ENCODE data around the gene FAM3A. TPM values are rescaled to one million over a fixed set of nuclear protein-coding genes. Genes with fewer than 3 reads are reported as not detected.
A peak's percentile ranks its signal among the peaks of the same experiment; 100 is the strongest.

Gene FAM3A
- total RNA-seq, 4 donors from 2014 or later: 62.7 to 112 (median 72.5) TPM

- Histone ChIP-seq H3K4me1 (peaks cover 0 to 14% (median 3%) of the 10 kb centered on the region in 4 donors), H3K27me3 (no peaks in the 10 kb centered on the region), H3K36me3 (no peaks in the 10 kb centered on the region), H3K27ac (no peak overlapping the region), H3K4me3 (no peak overlapping the region), H3K9me3 (no peaks in the 10 kb centered on the region)
- in situ Hi-C loops (cut with MboI; ENCODE audit: low pct_ligation_motif_present in 1 of 4, low pct_unique_long_range_greater_than_20kb in 1 of 4, low sequenced_read_pairs in 3 of 4) (loop anchor here in 3 of 4 donors (25.0 kb wide), 3 partner anchors 127 to 1577 kb away; partner anchors contain the start of genes DNASE1L1 (in 3 of the 3), TAFAZZIN (in 3 of the 3), HCFC1 (in 1 of the 3) and TMEM187 (in 1 of the 3)), intact Hi-C loops (cut with DNase I; ENCODE audit: low total_unique reads) (no loop called here)
- no peak for TF ChIP-seq EP300 (IDR thresholded peaks at IDR 0.05; ENCODE audit: low read depth)
- TF ChIP-seq, protein P1, sequence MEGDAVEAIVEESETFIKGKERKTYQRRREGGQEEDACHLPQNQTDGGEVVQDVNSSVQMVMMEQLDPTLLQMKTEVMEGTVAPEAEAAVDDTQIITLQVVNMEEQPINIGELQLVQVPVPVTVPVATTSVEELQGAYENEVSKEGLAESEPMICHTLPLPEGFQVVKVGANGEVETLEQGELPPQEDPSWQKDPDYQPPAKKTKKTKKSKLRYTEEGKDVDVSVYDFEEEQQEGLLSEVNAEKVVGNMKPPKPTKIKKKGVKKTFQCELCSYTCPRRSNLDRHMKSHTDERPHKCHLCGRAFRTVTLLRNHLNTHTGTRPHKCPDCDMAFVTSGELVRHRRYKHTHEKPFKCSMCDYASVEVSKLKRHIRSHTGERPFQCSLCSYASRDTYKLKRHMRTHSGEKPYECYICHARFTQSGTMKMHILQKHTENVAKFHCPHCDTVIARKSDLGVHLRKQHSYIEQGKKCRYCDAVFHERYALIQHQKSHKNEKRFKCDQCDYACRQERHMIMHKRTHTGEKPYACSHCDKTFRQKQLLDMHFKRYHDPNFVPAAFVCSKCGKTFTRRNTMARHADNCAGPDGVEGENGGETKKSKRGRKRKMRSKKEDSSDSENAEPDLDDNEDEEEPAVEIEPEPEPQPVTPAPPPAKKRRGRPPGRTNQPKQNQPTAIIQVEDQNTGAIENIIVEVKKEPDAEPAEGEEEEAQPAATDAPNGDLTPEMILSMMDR (IDR thresholded peaks at IDR 0.05): no peak
- TF ChIP-seq POLR2A (IDR thresholded peaks at IDR 0.05): no peak
- TF ChIP-seq POLR2AphosphoS5 (IDR thresholded peaks at IDR 0.05): no peak
- no peak for DNase-seq
- WGBS, 2 donors (ENCODE audit: low coverage in 1 of 2): 86% methylated on average over 8 of the region's 8 CpGs; no CpG with 5 or more reads in 1 of the 2 donors
These were observed 23.0 kb upstream of the FAM3A start for GRCh38 chrX:154539077-154539476.

DNA sequence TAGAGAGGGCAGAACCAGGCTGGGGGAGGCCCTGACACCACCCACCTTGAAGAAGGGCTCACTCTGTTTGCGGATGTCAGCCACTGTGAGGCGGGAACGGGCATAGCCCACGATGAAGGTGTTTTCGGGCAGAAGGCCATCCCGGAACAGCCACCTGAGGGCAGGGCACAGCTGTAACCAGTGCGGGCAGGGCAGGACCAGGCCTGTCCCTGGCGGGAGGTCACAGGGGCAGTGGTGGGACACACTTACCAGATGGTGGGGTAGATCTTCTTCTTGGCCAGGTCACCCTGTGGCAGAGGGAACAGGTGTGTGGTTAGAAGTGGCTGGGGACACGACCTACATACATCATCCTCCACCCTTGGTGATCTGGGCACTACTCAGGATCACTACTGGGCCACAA lies 19.9 kb upstream of the FAM3A start:
- Histone ChIP-seq H3K36me3 (no peaks in the 10 kb centered on the region), H3K27ac (no peak overlapping the region), H3K4me3 (no peak overlapping the region), H3K9me3 (no peaks in the 10 kb centered on the region), H3K27me3 (no peaks in the 10 kb centered on the region), H3K4me1 (peaks cover 0 to 5% (median 3%) of the 10 kb centered on the region in 4 donors)
- DNase-seq: no peak
- TF ChIP-seq POLR2AphosphoS5 (IDR thresholded peaks at IDR 0.05) (no peak), POLR2A (IDR thresholded peaks at IDR 0.05) (no peak), EP300 (IDR thresholded peaks at IDR 0.05; ENCODE audit: low read depth) (no peak)
- TF ChIP-seq, protein P1 (IDR thresholded peaks at IDR 0.05): no peak
- in situ Hi-C loops (cut with MboI; ENCODE audit: low pct_ligation_motif_present in 1 of 4, low pct_unique_long_range_greater_than_20kb in 1 of 4, low sequenced_read_pairs in 3 of 4) (loop anchor here in 3 of 4 donors (25.0 kb wide), 3 partner anchors 124 to 1574 kb away; partner anchors contain the start of genes DNASE1L1 (in 3 of the 3), TAFAZZIN (in 3 of the 3), HCFC1 (in 1 of the 3) and TMEM187 (in 1 of the 3)), intact Hi-C loops (cut with DNase I; ENCODE audit: low total_unique reads) (no loop called here)
- 85% methylated on average over 9 of the region's 9 CpGs; no CpG with 5 or more reads in 1 of the 2 donors for WGBS, 2 donors (ENCODE audit: low coverage in 1 of 2)

- peaks cover 0 to 5% (median 3%) of the 10 kb centered on the region in 4 donors for H3K4me1 ChIP-seq
- H3K27ac ChIP-seq: peak overlapping the region; percentile 26 to 65 (median 55)
- in situ Hi-C loops (cut with MboI; ENCODE audit: low pct_ligation_motif_present in 1 of 4, low pct_unique_long_range_greater_than_20kb in 1 of 4, low sequenced_read_pairs in 3 of 4) (loop anchor here in 3 of 4 donors (25.0 kb wide), 3 partner anchors 122 to 1572 kb away; partner anchors contain the start of genes DNASE1L1 (in 3 of the 3), TAFAZZIN (in 3 of the 3), HCFC1 (in 1 of the 3) and TMEM187 (in 1 of the 3)), intact Hi-C loops (cut with DNase I; ENCODE audit: low total_unique reads) (loop anchor here (5.0 kb wide), 1 partner anchor 1577 kb away; no protein-coding TSS in a partner anchor)
- no peaks in the 10 kb centered on the region for H3K9me3 ChIP-seq
- H3K4me3 ChIP-seq: no peak overlapping the region
- no peak for TF ChIP-seq EP300 (IDR thresholded peaks at IDR 0.05; ENCODE audit: low read depth)
- TF ChIP-seq, protein P1 (IDR thresholded peaks at IDR 0.05): peak; percentile 85 to 98 (median 95)
- peak in 2 of 3 donors; percentile 48 to 68 for TF ChIP-seq POLR2AphosphoS5 (IDR thresholded peaks at IDR 0.05)
- 28% methylated on average over 34 of the region's 34 CpGs; no CpG with 5 or more reads in 1 of the 2 donors for WGBS, 2 donors (ENCODE audit: low coverage in 1 of 2)
- no peaks in the 10 kb centered on the region for H3K27me3 ChIP-seq
- no peaks in the 10 kb centered on the region for H3K36me3 ChIP-seq
- peak; percentile 92 for DNase-seq
These were observed 18.7 kb upstream of the FAM3A start for GRCh38 chrX:154534526-154535322.

DNA sequence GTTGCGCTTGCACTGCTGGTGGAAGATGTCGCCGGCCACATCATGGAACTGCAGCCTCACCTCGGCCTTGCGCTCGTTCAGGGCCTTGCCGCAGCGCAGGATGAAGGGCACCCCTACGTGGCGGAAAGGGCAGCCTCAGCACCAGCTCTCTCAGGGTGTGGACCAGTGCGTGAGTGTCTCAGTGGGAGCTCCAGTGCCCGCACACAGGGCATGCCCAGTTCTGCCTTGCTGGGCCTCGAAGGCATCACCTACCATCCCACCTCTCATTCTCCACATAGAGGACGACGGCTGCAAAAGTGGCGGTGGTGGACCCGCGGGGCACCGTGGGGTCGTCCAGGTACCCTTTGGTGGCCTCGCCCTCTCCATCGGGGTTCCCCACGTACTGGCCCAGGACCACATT lies 16.7 kb upstream of the FAM3A start:
- Histone ChIP-seq H3K36me3 (no peaks in the 10 kb centered on the region), H3K27me3 (no peaks in the 10 kb centered on the region), H3K4me1 (peaks cover 0 to 5% (median 3%) of the 10 kb centered on the region in 4 donors), H3K4me3 (no peak overlapping the region), H3K27ac (no peak overlapping the region), H3K9me3 (no peaks in the 10 kb centered on the region)
- intact Hi-C loops (cut with DNase I; ENCODE audit: low total_unique reads) (loop anchor here (5.0 kb wide), 1 partner anchor 1575 kb away; no protein-coding TSS in a partner anchor), in situ Hi-C loops (cut with MboI; ENCODE audit: low pct_ligation_motif_present in 1 of 4, low pct_unique_long_range_greater_than_20kb in 1 of 4, low sequenced_read_pairs in 3 of 4) (loop anchor here in 3 of 4 donors (25.0 kb wide), 3 partner anchors 120 to 1570 kb away; partner anchors contain the start of genes DNASE1L1 (in 3 of the 3), TAFAZZIN (in 3 of the 3), HCFC1 (in 1 of the 3) and TMEM187 (in 1 of the 3))
- WGBS, 2 donors (ENCODE audit: low coverage in 1 of 2): 93% methylated on average over 17 of the region's 23 CpGs; no CpG with 5 or more reads in 1 of the 2 donors
- DNase-seq: no peak
- no peak for TF ChIP-seq EP300 (IDR thresholded peaks at IDR 0.05; ENCODE audit: low read depth)
- TF ChIP-seq, protein P1 (IDR thresholded peaks at IDR 0.05): no peak
- no peak for TF ChIP-seq POLR2A (IDR thresholded peaks at IDR 0.05)
- no peak for TF ChIP-seq POLR2AphosphoS5 (IDR thresholded peaks at IDR 0.05)

Data from transverse colon (tissue), 4 donors.